ENCODE measurements around the gene CCDC177.

- no peak for TF ChIP-seq POLR2A (IDR thresholded peaks at IDR 0.05)
- TF ChIP-seq, protein P1, sequence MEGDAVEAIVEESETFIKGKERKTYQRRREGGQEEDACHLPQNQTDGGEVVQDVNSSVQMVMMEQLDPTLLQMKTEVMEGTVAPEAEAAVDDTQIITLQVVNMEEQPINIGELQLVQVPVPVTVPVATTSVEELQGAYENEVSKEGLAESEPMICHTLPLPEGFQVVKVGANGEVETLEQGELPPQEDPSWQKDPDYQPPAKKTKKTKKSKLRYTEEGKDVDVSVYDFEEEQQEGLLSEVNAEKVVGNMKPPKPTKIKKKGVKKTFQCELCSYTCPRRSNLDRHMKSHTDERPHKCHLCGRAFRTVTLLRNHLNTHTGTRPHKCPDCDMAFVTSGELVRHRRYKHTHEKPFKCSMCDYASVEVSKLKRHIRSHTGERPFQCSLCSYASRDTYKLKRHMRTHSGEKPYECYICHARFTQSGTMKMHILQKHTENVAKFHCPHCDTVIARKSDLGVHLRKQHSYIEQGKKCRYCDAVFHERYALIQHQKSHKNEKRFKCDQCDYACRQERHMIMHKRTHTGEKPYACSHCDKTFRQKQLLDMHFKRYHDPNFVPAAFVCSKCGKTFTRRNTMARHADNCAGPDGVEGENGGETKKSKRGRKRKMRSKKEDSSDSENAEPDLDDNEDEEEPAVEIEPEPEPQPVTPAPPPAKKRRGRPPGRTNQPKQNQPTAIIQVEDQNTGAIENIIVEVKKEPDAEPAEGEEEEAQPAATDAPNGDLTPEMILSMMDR (IDR thresholded peaks at IDR 0.05) = no peak
These were observed 5.4 kb upstream of the CCDC177 start for GRCh38 chr14:69580009-69580577.

Measured in suprapubic skin (tissue), 3 donors.